Measurements from ENCODE around the gene ZFYVE1. TPM values are rescaled to one million over a fixed set of nuclear protein-coding genes. Genes with fewer than 3 reads are reported as not detected.
"Not testable (repeated sequence)": the region's sequence is repeated elsewhere in the genome, so short reads cannot be mapped to it uniquely, and the experiment has no call there.

Gene ZFYVE1
- total and polyA plus RNA-seq, 12 donors = 4.9 to 19.5 (median 13.8) TPM

DNA sequence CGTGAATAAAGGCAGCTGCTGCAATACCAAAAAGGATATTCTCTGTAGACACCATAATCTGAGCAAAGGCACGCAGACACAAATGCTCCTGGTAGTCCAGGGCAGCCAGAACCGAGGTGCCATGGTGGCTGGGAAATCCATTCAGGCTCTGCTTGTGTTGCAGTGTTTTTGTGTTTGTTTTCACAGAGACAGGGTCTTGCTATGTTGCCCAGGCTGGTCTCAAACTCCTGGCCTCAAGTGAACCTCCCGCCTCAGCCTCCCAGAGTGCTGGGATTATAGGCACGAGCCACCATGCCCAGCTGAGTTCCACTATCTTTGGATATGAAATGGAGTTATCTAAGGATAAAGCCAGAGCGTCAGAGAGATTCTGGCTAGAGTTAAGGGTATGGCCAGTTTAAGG lies 60.9 kb downstream of the ZFYVE1 start:
- no peaks in the 10 kb centered on the region for H3K4me1 ChIP-seq
- H3K27me3 ChIP-seq = no peaks in the 10 kb centered on the region
- H3K27ac ChIP-seq = no peak overlapping the region
- TF ChIP-seq, protein P1, sequence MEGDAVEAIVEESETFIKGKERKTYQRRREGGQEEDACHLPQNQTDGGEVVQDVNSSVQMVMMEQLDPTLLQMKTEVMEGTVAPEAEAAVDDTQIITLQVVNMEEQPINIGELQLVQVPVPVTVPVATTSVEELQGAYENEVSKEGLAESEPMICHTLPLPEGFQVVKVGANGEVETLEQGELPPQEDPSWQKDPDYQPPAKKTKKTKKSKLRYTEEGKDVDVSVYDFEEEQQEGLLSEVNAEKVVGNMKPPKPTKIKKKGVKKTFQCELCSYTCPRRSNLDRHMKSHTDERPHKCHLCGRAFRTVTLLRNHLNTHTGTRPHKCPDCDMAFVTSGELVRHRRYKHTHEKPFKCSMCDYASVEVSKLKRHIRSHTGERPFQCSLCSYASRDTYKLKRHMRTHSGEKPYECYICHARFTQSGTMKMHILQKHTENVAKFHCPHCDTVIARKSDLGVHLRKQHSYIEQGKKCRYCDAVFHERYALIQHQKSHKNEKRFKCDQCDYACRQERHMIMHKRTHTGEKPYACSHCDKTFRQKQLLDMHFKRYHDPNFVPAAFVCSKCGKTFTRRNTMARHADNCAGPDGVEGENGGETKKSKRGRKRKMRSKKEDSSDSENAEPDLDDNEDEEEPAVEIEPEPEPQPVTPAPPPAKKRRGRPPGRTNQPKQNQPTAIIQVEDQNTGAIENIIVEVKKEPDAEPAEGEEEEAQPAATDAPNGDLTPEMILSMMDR (IDR thresholded peaks at IDR 0.05) = no peak
- H3K4me3 ChIP-seq = no peak overlapping the region
- no peak for ATAC-seq
- no peak for DNase-seq
- H3K9me3 ChIP-seq = no peaks in the 10 kb centered on the region
- WGBS, 2 donors = 89 to 95% methylated on average over 6 of the region's 6 CpGs
- intact Hi-C loops (cut with DNase I) = no loop called here
- peaks cover 0 to 55% (median 20%) of the 10 kb centered on the region in 9 donors for H3K36me3 ChIP-seq

DNA sequence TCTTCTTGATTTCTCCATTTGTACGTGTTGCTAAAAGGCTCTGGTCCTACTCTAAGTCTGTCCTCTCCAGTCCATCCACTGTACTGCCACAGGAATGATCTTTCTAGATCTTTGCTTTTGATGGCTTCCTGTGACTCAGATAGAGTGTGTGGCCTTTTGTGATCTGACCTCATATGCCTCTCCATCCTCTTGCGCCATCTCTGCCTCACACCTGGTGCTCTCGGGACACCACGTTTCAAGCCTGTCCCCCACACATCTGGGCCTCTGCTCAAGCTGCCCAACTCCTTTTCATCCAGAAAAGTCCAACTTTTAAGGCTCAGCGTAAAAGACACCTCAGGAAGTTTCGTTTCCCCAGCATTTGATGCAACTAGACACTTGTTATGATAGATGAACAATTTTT lies 61.7 kb downstream of the ZFYVE1 start:
- 86 to 90% methylated on average over 6 of the region's 6 CpGs for WGBS, 2 donors
- ATAC-seq (peak in 1 of 8 donors; percentile 5), DNase-seq (no peak)
- intact Hi-C loops (cut with DNase I) = no loop called here
- Histone ChIP-seq H3K4me3 (no peak overlapping the region), H3K4me1 (no peaks in the 10 kb centered on the region), H3K36me3 (peaks cover 0 to 55% (median 18%) of the 10 kb centered on the region in 9 donors), H3K9me3 (no peaks in the 10 kb centered on the region), H3K27me3 (no peaks in the 10 kb centered on the region), H3K27ac (no peak overlapping the region)
- TF ChIP-seq, protein P1 (IDR thresholded peaks at IDR 0.05) = no peak

DNA sequence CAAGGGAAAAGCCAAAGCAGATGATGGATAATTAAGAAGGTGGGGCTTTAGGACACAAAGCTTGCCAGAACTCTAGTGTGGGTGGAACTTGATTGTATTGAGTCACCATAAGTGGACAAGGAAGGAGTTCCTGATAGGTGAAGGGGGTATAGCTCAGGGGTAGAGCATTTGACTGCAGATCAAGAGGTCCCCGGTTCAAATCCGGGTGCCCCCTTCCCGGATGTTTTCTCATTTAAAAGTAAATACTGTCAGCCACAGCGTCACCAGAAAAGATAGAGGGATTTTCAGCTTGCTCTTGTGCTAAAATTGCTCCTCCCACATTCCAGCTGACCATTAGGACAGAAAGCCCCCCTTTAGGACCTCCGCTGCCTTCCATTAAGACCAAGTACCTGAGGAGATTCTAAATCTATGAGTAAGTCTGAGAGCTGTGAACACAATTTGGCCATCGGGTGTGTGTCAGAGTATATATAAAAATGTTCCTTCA lies 64.0 kb downstream of the ZFYVE1 start:
- intact Hi-C loops (cut with DNase I) = no loop called here
- Histone ChIP-seq H3K27me3 (no peaks in the 10 kb centered on the region), H3K27ac (no peak overlapping the region), H3K4me3 (no peak overlapping the region), H3K4me1 (no peaks in the 10 kb centered on the region), H3K9me3 (no peaks in the 10 kb centered on the region), H3K36me3 (peaks cover 0 to 55% (median 6%) of the 10 kb centered on the region in 9 donors)
- WGBS, 2 donors = 63 to 70% methylated on average over 6 of the region's 6 CpGs
- DNase-seq (no peak), ATAC-seq (peak in 2 of 8 donors; percentile 10 to 37)
- TF ChIP-seq, protein P1 (IDR thresholded peaks at IDR 0.05) = no peak

DNA sequence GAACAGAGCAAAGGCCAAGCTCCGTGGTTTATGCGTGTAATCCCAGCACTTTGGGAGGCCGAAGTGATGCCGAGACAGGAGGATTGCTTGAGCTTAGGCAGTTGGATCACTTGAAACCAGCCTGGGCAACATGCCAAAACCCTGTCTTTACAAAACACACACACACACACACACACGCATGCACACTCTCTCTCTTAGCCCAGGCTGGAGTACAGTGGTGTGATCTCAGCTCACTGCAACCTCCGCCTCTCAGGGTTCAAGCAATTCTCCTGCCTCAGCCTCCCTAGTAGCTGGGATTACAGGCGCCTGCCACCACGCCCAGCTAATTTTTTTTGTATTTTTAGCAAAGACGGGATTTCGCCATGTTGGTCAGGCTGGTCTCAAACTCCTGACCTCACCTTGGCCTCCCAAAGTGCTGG lies 64.6 kb downstream of the ZFYVE1 start:
- H3K27ac ChIP-seq; H3K4me1 ChIP-seq; H3K4me3 ChIP-seq; ATAC-seq; H3K9me3 ChIP-seq; DNase-seq; H3K27me3 ChIP-seq; intact Hi-C loops (cut with DNase I): not testable (repeated sequence)
- peaks cover 0 to 55% (median 6%) of the 10 kb centered on the region in 9 donors for H3K36me3 ChIP-seq
- 79 to 82% methylated on average over 10 of the region's 10 CpGs for WGBS, 2 donors

DNA sequence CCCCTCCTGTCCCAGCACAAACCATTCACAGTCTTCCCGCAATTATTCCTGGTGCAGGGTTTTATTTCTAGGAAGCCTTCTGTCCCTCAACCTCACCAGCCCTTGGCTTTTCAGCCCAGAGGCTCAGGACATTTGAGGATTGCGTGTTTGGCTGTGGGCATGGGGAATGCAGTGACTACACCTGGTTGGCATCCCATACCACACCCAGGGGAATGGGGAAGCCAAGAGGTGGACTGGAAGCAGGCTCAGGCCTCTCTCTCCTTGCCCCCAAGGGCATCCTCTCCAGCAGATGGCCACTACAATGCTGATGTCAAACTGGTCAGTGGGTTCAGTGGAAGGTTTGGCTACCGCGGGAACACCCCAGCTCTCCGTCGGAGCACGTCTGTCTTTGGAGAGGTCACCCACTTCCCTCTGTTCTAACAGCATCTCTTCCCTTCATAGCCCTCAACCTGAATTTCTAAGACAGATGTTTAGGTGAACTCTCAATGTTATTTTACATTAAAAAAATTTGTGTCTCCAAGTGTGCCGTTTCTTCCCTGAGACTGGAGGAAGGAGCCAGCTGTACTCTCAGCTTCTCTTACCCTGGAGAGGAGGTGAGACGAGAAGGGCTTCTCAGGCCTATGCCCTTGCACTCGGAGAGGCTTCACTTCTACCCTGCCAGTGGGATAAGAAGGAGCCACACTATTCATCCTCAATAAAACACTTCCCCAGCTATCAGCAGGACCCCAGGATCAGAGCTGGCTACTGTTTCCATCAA lies 65.1 kb downstream of the ZFYVE1 start:
- DNase-seq = no peak
- no peaks in the 10 kb centered on the region for H3K9me3 ChIP-seq
- ATAC-seq = no peak
- H3K27ac ChIP-seq = no peak overlapping the region
- no peak overlapping the region for H3K4me3 ChIP-seq
- 85 to 91% methylated on average over 10 of the region's 10 CpGs for WGBS, 2 donors
- TF ChIP-seq, protein P1 (IDR thresholded peaks at IDR 0.05) = no peak
- intact Hi-C loops (cut with DNase I) = no loop called here
- no peaks in the 10 kb centered on the region for H3K27me3 ChIP-seq
- peaks cover 0 to 55% (median 6%) of the 10 kb centered on the region in 9 donors for H3K36me3 ChIP-seq
- no peaks in the 10 kb centered on the region for H3K4me1 ChIP-seq

DNA sequence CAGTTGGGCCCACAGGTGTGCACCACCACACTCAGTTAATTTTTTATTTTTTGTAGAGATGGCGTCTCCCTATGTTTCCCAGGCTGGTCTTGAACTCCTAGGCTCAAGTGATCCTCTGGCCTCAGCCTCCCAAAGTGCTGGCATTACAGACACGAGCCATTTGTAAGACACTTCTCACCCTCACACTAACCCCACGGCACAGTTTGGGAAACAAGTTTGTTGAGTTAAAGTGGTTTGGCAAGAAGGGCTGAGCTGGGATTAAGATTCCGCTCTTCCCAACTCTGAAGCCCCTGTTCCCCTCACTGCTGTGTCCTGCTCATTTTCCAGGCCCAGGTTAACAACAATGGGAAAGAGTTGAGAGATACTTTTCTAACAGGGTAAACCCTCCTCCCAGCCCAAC lies 65.9 kb downstream of the ZFYVE1 start:
- ATAC-seq; H3K27me3 ChIP-seq; DNase-seq; H3K9me3 ChIP-seq; H3K4me1 ChIP-seq; H3K27ac ChIP-seq; H3K4me3 ChIP-seq; intact Hi-C loops (cut with DNase I): not testable (repeated sequence)
- peaks cover 0 to 61% (median 13%) of the 10 kb centered on the region in 9 donors for H3K36me3 ChIP-seq
- 97 to 98% methylated on average over 4 of the region's 4 CpGs for WGBS, 2 donors
